HT1080 (cell line): ENCODE results near the gene ZC3H13. TPM values are rescaled to one million over a fixed set of nuclear protein-coding genes. Genes with fewer than 3 reads are reported as not detected.
A peak's percentile ranks its signal among the peaks of the same experiment; 100 is the strongest.

Source experiments
- DNase-seq: peaks from one replicate; pipeline ENCODE4 v3.0.0-alpha.2; 2015; ENCODE audit warnings: low read depth
- polyA plus RNA-seq, 2 experiments: library from polyadenylated mRNA; depleted of rRNA; stranded (reverse); fragments of >200 nt; gene quantifications; 2 replicates each; pipeline ENCODE4 v1.2.3, GENCODE V29; 2015
- total RNA-seq: library from RNA; depleted of rRNA; stranded (reverse); fragments of >200 nt; shearing (Covaris generic); gene quantifications from 2 replicates; pipeline ENCODE4 v1.2.3, GENCODE V29; 2014; rRNA removed

The ZC3H13 gene, protein sequence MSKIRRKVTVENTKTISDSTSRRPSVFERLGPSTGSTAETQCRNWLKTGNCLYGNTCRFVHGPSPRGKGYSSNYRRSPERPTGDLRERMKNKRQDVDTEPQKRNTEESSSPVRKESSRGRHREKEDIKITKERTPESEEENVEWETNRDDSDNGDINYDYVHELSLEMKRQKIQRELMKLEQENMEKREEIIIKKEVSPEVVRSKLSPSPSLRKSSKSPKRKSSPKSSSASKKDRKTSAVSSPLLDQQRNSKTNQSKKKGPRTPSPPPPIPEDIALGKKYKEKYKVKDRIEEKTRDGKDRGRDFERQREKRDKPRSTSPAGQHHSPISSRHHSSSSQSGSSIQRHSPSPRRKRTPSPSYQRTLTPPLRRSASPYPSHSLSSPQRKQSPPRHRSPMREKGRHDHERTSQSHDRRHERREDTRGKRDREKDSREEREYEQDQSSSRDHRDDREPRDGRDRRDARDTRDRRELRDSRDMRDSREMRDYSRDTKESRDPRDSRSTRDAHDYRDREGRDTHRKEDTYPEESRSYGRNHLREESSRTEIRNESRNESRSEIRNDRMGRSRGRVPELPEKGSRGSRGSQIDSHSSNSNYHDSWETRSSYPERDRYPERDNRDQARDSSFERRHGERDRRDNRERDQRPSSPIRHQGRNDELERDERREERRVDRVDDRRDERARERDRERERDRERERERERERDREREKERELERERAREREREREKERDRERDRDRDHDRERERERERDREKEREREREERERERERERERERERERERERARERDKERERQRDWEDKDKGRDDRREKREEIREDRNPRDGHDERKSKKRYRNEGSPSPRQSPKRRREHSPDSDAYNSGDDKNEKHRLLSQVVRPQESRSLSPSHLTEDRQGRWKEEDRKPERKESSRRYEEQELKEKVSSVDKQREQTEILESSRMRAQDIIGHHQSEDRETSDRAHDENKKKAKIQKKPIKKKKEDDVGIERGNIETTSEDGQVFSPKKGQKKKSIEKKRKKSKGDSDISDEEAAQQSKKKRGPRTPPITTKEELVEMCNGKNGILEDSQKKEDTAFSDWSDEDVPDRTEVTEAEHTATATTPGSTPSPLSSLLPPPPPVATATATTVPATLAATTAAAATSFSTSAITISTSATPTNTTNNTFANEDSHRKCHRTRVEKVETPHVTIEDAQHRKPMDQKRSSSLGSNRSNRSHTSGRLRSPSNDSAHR (N-terminal part only)
- 19.8 and 19.9 TPM in 2 replicates for total RNA-seq
- 11.9 and 12.9 TPM in 2 replicates for polyA plus RNA-seq (2015; cell fraction: cytosol; rRNA removed)
- 36.8 and 43.4 TPM in 2 replicates for polyA plus RNA-seq (2015; cell fraction: nucleus; rRNA removed)

DNA sequence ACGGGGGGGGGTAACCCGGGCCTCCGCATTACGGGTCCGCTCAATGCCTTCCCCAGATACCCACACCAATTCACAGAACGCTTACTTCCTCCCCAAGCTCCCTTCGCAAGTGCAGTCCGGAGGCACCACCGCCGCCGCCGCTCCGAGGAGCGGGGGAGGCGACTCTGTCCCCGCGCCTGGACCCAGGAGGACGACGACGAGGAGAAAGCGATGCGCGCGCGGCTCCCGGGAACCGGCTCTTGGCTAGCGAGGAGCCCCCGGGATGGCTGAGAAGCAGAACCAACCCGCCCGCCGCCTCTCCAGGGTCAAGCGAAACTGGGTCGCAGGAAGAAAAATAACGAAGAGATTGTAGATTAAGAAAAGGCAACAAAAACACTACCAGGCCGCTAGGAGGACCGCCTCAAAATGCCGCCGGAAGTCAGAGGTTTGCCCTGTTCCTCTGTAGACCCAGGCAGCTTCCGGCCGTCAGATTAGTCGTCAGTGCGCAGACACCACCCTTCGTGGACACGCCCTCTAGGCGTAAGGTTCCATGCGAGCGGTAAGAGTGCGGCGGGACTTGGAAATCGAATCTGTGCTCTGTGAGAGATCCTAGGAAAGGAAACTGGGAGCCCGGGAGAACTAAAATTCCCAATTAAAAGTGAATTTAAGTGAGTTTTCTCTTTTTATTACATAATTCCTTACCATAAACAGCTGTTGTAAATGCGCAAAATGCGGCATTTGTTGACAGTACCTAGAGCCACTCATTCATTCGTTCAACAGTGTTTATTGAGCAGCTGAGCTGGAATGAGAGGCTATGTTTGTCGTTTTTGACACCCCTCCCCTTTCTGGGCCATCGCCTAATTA is at the start of gene ZC3H13:
ZC3H13 (minus strand) TSS at position 428 of the 843 bp plus-strand sequence. CDS start 7,239 bp downstream, outside the sequence.
- DNase-seq = peak; percentile 95

DNA sequence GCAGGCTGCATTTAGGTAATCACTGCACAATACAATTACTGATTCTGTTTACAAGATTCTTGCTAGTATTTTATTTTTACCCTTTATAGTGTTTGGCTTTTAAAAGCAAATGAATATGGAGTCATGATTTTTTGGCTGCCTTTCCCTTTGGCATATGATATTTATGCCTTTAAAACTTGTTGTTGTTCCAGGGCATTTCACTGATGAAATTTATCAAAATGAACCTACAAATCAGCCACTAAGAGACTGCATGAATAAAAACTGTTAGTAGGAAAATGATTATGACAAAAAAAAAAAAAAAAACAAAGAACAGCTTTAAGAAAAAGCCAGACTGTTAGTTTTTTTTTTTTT is 49.7 kb upstream of the ZC3H13 start:
- no peak for DNase-seq

DNA sequence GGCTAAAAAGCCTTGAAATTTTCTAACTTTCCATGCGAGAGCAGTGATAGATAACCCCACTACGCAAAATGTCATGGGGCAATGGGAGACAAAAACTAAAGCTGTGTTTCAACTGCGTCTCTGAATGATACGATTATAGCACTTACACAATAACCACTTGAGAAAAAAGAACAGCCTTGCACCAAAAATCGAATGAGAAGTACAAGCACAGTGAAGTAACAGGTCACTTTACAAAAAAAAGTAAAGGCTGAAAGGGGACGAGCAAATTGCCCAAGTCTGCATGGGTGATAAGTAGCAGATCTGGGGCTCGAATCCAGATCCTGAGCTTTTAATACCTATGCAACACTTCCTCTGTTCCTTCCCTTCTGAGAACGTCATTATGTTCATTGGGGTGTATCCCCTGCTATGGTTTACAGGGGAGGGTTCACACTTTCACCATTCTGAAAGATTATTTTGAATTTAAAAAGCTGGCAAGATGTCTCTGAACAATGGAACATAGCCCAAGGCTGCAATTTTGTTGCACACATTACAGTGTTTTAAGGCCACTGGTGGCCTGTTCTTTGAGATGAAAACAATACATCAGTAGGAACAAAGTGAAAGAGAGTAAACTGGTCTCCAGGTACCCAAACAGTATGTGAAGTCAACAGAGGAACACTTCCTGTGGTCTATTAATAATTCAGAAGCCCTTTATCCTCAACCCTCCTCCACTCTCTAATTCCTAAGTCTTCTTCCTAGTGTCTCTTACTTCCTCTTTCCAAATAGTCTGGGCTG is 49.1 kb upstream of the ZC3H13 start:
- DNase-seq = no peak

DNA sequence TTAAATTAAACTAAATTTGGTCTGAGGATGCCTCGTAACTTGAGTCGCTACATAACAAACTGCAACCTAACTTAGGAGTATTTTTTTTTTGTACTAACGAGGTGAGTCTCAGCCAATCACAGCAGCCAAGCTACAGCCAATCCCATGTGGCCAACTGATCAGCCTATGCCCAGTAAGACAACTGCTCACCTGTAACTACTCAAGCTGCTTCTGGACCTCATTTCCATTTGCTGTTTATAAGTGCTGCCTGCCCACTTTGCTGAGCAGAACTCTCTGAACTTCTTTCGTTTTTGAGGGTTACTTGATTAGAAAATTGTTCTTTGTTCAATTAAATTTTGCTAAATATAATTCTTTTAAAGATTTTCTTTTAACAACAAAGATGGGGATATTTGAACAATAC is 48.5 kb upstream of the ZC3H13 start:
- no peak for DNase-seq

DNA sequence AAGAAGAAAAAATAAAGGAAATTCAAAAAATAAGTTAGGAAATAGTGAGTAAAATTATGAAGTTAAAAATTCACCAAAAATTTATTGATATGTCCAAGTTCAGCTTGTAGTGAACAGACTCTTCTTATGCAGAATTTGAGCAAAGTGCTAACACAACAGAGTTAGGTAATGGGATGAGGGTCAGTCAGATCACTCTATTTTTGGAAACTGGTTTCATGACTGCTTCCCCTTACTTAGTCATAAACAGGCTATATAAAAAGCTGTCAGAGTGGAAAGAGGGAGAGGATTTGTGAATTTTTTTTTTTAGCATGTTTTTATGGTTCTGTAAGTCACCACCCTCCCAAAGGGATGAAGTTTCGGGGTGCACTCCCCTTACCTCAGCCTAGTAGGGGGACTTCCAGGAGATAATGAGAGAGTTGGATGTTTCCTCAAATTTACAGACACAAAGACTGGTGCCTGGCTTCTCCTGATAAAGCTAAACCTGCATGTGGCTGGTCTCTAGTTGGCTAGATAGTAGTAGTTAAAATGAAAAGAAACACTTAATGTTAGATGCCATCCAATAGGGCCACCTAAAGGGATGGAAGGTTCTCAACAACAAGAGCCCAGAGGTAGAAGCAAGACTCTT is 47.8 kb upstream of the ZC3H13 start:
- DNase-seq = peak; percentile 35

DNA sequence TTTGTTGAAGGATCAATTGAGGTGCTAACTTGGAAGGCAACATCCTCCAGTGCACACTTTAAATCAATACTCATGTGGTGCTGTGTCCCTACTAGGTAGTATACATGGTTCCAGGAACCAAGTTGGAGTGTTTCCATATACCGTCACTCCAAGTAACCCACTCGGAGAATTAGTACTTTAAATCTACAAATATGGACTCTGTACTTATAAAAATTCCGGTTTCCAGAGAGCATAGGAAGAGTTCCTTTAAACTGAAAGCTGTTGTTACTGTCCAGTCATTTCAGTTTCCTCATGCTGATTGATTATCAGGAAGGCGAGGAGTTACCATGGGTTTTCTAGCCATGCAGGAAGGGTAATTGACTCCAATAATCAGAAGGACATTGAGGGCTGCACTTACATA is 45.1 kb upstream of the ZC3H13 start:
- no peak for DNase-seq

DNA sequence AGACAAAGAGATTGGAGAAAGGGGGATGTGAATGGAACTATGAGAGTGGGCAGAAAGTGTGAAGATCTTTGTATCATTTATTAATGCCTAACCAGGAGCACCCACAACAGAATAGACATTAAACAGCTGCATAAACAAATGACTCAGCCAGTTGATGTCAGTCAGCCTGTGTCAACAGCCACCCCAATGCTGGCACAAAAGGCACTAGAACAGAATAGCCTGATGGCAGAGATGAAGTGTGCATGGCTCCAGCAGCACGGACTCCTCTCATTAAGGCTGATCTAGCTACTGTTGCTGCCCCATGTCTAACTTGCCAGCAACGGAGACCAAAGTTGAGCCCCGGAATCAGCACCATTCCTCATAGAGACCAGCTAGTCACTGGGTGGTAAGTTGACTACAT is 44.5 kb upstream of the ZC3H13 start:
- no peak for DNase-seq

DNA sequence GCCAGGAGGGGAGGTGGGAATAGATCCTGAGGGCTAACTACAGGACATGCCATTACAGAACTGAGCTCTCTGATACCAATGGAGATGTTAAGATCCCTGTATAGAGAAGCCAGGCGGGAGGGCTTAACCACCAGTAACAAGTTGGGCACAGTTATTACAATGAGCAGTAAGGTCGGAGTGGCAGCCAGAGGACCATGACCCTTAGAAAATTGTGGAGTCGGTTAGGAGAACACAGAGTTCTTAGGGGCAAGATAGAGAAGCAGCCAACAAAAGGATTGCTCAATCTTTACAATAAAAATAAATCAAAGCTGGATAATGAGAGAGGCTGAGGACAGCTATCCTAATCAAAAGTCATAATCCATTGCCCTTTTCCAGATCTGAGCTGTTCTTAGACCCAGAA is 41.9 kb upstream of the ZC3H13 start:
- no peak for DNase-seq

DNA sequence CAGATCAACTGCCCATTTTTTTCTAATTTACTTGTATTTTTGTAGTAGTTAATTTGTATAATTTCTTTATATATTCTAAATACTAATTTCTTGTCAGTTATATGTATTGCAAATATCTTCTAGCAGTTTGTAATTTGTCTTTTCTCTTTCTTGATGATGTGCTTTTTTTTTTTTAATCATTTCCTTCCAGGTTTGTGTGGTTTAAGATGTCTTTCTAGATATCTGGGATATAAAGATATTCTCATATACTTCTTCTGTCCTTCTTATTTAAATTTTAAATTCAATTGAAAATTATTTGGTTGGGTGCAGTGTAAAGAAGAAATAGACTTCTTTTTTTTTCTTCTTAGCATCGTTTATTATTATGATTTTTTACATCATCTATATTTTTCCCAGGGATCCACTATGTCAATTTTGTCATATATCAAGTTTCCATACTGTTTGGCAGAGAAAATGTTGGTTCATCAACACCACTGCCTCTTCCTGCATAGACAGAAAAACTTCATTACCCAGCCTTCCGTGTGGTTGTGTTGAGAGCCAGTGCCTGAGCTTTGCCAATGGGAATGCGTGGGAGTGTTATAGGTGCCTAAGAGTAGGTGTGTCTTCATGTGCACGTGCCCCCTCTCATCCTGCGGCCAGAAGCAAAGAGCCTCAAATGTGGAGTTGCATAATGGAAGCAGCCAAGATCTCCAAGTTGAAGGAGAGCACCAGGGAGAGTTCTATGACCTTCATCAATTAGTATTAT is 36.4 kb upstream of the ZC3H13 start:
- DNase-seq = peak; percentile 25

DNA sequence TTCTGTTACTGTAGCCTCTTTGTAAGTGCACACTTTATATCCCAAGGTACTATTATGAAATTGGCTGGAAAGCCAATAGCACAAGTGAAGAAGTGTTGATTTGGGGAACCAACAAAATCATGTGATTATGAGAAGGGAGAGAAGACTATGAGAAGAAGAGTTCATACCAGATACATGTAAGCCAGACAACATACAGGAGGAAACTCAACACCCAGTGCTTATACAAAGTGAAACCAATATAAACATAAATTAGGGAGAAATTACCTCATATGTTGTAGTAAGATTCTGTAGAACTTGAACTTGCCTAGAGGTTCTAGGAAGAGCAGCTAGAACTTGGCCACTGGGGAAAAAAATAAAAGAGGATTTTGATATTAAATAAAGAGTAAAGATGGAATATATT is 34.9 kb upstream of the ZC3H13 start:
- DNase-seq = no peak

DNA sequence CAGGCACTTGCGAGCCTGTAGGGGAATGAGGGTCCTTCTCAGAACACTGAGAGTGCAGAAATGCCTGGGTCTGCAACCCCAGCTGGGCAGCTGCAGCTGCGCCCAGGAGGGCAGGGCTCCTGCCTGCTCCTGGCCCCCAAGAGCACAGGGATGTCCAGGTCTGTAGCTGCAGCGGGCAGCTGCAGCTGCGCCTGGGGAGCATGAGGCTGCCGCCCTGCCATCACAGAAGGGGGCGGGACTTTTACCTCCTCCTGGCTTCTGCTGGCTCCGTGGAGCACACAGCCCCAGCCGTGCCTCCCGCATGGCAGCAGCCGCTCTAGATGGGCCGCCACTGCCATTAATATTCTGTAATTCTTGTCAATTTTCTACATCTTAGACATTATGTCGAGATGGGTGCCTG is 34.4 kb upstream of the ZC3H13 start:
- DNase-seq = peak; percentile 66

DNA sequence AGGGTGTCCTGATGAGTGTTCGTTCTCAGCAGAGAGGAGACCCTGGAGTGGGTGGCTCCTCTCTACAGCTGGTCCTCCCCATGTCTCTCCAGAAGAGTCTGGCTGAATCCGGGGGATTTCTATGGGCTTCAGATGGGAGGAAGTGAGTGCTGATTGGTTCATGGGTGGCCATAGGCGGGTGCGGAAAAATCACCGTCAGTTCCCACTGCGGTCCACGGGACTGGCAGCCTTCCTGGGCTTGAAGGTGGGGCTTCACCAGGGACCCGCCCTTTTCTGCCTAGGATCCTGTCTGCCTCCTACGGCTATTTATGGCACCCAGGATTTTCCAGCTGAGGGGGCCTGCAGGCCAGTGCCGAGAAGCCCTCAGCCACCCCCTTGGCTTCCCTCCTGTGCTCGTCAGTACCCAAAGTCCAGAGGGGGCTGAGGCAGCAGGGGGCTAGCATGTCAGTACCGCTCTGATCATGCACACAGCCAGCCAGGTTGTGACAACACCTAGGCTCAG is 33.9 kb upstream of the ZC3H13 start:
- peak; percentile 81 for DNase-seq

DNA sequence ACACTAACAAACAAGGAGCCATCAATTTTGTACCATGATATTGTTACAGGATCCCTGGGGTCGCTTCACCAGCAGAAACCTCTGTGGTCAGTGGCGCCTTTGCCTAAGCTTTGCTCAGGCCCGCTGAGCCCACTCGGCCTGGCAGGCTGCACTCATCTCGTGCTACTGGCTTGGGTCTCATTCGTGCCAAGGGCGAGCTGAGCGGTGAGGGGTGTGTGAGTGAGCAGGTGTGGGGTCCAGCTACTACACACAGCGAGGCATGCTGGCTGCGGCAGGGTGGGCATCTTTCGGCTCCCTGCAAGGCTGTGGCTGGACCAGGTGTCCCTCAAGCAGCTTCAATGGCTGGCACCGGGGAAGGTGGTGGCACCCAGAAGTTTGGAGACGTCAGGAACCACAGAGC is 33.2 kb upstream of the ZC3H13 start:
- DNase-seq = no peak

DNA sequence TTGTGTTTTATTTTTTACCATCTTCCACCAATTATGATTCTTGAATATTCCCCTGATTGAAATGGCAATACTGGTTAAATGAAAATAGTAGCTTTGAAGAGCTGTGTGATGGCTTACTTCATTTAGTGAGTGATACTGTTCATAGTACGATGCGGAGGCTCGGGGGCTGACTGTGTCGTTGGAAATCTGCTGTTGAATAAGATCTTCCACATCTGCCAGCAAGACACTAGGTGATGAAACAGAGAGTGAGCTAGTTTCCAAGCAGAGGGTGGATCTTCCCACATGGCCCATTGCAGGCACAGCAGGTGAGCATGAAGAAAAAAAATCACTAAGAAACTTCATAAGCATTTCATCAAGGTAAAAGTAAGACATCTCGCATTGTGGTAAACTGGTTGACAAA is 29.8 kb upstream of the ZC3H13 start:
- no peak for DNase-seq

DNA sequence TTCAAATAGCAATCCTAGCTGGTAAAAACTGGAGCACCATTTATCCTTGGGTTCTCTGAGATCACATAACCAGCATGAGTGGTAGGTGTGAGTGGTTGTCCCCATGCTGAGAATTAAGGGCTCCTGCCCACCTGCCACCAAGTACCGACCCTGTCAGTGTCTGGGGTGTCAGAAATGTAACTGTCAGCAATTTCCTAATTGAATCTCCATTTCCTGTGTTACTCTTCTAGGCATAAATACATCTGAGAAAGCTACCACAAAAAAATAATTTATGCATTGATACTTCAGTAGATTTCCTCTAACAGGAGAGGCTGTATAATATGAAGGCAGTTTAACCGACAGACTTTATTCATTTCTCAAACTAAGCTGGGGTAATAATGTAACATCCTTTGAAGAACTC is 27.2 kb upstream of the ZC3H13 start:
- DNase-seq = no peak

DNA sequence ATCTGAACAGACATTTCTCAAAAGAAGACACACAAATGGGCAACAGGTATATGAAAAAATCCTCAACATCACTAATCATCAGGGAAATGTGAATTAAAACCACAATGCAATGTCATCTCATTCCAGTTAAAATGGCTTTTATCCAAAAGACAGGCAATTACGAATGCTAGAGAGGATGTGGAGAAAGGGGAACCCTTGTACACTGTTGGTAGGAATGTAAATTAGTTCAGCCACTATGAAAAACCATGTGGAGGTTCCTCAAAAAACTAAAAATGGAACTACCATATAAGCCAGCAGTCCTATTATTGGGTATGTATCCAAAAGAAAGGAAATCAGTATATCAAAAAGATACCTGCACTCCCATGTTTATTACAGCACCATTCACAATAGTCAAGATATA is 24.7 kb upstream of the ZC3H13 start:
- no peak for DNase-seq

DNA sequence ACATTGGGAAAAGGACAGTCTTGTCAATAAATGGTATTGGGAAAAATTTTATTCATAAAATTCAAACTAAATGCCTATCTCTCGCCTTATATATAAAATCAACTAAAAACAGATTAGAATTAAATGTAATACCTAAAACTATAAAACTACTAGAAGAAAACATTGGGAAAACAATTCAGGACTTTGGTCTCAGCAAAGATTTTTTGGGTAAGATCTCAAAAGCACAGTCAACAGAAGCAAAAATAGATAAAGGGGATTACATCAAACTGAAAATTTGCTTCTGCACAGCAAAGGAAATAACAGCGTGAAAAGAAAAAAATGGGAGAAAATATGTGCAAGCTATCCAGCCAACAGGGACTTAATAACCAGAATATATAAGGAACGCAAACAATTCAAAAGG is 24.3 kb upstream of the ZC3H13 start:
- no peak for DNase-seq

DNA sequence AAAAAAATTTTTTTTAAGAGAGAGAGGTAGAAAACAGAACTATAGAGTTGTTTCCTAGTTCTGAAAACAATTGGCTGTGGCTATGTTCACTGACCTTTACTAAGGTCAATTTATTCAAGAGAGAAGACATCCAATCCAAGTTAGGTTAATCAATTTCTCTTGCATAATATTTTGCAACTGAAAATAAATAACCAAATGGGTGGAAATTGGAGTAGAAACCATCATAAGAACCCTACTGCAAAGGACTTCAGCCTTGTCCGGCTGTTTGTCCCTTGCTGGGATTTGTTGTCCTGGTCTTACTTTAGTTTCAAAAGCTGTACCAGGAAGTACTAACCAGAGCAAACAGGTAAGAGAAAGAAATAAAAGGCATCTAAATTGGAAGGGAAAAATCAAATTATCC is 23.3 kb upstream of the ZC3H13 start:
- DNase-seq = no peak
